Stimulated activated CD8-positive, alpha-beta memory T cell treated with anti-CD3 and anti-CD28 coated beads, Interleukin-7, amount 100 ng/mL, for 48 hours (primary cell): ENCODE measurements around the gene PLCG2.
"Not testable (repeated sequence)": the region's sequence is repeated elsewhere in the genome, so short reads cannot be mapped to it uniquely, and the experiment has no call there.

Experiments
- DNase-seq, 2 donors: peaks; one replicate each; pipeline ENCODE4 v3.0.0-alpha.2; 2020; ENCODE audit warnings: low read depth in 1 of 2; ENCODE audit errors: extremely low read depth in 1 of 2

PLCG2 gene

DNA sequence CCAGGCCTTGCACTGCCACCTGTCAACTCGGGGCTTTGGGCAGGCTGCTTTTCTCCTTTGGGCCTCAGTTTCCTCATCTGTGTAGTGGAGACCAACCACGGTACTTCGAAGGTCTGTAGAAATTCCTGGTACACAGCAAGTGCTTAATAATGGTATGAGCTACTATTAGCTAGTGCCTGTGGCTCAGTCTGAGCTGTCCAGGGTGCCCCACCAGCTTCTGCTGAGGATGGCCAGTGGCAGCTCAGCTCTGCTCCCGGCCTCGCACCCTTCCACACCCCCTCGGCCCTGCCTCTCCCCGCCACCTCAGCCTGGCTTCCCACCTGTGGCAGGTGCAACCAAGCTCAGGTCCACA lies 26.2 kb upstream of the PLCG2 start:
- no peak for DNase-seq

DNA sequence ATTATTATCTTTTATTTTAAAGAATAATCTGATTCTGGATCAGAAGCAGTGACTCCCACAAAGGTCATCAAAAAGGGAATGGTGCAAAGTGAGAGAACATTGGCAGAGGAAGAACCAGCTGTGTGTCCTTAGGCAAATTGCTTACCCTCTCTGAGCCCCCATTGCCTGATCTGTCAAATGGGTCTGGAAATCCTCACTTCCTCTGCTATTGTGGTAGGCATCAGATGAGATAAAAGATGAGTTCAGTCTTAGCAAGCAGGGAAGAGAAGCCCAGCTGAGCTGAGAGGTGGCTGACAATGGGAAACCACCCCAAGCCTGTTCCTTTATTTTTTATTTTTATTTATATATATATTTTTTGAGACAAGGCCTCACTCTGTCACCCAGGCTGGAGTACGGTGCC lies 24.2 kb upstream of the PLCG2 start:
- DNase-seq, result no peak

DNA sequence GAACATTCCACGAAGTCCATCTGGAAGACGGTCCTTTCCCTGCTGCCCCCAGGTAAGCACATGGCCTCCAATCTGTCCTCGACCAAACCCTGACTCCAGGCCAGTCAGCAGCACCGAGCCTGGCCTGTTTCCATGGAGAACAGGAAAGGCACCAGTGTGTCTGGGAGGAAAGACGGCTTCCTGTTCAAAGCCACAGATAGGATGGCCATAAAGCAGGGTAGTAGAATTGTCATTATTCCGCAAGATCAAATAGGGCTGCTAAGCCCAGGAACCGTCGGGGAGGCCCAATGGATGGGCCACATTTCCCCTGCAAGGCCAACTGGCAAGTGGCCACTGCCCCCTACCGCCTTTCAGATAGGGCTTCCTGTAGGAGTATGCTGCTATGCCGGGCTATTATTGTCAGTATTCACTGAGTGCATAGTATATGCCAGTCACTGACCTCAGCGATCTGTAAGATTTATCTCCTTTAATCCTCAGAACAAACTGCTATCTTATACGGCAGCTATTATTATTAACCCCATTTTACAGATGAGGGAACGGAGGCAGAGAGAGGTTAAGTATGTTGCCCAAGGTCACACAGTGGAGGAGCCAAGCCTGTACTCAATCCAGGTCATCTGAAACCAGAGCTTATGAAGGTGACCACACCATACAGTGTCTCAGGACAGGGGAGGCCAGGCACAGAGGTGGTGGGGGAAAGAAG lies 23.0 kb upstream of the PLCG2 start:
- no peak for DNase-seq

DNA sequence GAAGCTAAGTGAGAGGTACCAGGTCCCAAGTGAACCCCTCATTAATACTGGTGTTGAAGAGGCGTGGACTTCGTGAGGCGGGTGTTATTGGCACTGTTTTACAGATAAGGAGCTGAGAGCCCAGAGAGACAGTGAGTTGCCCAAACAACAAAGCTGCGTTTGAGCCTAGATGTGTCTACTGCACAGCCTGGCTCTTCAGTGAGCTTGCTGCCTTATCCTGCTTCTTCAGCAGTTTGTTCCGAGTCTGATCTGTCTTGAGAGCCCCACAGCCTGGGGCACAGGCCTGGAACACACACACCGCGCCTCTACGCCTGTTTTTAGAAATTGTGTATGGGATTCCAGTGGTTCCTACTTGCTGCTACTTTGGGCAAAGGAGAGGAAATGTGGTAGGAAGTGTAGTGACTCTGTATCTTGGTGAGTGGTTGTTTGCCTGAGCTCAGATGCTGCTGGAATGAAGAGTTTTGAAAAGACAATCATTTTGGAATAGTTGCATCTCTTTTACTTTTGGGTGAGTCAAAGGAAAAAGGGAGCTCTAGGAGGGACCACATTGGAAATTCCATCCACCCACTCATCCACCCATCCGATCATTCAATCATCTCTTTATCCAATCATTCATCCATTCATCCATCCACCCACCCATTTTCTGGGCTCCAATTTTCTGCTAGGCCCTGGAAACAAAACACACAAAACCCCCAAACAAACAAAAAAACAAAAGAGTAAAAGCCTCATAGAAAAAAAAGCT lies 22.3 kb upstream of the PLCG2 start:
- no peak for DNase-seq

DNA sequence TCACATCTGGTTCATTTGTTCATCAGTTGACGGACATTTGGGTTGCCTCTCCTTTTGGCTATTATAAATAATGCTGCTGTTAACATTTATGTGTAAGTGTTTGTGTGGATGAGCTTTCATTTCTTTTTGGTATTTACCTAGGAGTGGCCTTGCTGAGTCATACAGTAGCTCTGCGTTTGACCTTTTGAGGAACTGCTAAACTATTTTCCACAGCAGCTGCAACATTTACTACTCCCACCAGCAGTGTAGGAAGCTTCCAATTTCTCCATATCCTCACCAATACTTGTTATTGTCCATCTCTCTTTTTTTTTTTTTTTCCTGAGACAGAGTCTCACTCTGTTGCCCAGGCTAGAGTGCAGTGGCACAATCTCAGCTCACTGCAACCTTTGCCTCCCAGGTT lies 20.7 kb upstream of the PLCG2 start:
- DNase-seq, result no peak

DNA sequence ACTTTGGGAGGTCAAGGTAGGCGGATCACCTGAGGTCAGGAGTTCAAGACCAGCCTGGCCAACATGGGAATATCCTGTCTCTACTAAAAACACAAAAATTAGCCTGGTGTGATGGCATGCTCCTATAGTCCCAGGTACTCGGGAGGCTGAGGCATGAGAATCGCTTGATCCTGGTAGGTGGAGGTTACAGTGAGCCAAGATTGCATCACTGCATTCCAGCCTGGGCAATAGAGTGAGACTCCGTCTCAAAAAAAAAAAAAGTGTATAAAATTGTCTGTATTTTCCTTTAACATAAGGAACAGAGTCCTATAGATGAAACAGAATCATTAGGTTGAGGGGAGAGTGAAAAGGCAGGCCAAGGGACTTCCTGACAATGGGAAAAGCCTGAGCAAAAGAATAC lies 16.8 kb upstream of the PLCG2 start:
- not testable (repeated sequence) for DNase-seq

DNA sequence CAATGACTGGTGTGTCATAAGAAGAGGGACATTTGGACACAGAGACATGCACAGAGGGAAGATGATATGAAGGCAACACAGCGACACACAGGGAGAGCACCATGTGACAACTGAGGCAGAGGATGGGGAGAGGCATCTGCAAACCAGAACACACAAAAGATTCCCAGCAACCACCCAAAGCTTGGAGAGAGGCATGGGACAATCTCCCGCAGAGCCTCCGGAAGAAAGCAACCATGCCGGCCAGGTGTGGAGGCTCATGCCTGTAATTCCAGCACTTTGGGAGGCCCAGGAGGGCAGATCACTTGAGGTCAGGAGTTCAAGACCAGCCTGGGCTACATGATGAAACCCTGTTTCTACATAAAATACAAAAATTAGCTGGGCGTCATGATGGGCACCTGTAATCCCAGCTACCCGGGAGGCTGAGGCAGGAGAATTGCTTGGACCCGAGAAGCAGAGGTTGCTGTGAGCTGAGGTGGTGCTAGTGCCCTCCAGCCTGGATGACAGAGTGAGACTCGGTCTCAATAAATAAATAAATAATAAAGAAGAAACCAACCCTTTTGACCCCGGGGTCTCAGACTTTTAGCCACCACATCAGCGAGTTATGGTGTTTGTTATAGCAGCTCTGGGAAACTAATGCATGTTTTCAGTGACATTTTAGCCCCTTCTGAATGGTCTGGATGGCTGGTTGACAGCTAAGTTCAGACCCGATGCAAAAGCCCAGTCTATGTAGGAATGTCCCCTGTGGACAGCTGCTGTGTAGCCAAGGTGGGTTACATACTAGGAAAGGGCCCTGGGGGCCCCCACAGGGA lies 13.8 kb upstream of the PLCG2 start:
- no peak for DNase-seq

DNA sequence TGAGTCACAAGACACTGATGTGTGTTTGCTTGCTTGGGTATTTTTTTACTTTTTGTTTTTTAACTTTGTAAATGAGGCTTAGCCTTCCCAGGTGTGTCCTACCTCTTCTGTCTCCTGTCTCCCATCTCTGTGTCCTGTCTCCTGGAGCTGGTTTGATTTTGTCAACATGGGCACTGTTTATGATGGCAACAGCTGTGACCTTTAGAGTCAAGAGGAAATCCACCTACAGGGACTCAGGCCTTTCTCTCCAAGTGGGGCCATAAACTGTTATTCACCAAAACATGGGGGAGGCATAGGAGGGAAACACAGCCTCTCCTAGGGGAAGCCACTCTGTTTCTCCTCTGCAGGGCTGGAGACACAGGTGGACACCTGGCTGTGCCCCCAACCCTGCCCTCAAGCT lies 13.1 kb upstream of the PLCG2 start:
- no peak for DNase-seq

DNA sequence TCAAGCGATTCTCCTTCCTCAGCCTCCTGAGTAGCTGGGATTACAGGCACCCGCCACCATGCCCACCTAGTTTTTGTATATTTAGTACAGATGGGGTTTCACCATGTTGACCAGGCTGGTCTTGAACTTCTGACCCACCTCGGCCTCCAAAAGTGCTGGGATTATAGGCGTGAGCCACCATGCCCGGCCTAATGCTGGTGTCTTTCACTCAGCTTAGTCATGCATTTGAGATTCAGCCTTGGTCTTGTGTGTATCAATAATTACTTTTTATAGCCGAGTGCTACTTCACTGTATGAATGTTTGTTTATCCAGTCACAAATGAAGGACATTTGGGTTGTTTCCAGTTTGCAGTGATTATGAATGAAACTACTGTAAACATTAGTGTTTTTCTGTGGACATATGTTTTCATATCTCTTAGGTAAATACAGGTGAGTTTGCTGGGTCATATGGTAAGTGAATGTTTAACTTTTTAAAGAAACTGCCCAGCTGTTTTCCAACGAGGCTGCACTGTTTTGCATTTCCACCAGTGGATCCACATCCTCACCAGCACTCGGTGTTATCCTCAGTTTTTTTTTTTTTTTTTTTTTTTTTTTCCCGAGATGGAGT lies 11.0 kb upstream of the PLCG2 start:
- DNase-seq, result no peak

DNA sequence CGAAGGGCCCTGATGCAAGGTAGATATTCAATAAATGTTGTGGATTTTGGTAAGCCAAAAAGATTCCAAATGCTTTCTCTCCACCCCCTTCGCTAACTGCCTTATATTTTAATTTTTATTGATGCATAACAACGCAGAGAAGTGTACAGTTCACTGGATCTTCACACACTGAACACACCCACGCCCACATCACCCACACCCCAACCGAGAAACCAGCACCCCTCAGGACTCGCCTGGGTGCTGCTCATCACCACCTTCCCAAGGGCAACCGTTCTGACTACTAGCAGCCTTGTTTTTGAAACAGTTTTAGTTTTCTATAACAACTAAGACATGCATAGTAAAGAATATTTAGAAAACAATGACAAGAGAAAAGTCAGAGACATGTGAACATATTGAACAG lies 9.1 kb upstream of the PLCG2 start:
- no peak for DNase-seq

DNA sequence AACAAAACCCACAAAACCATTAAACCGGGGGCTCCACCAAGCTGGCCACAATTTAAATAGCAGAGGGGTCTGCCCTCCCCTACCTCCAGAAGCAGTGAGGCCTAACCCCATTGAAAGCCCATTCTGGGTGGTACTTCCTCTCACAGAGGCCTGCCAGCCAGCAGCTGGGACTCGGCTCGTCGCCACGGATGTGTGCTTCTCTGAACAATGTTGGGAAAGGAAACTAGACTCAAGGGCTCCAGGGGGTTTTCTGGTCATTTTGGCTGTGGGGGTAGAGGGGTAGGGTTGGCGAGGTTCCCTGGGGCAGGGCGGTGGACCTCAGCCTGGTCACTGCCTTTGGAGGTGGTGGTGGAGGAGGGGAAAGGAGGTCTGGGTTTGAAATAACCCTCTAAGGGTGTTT lies 4.7 kb upstream of the PLCG2 start:
- DNase-seq, result no peak

DNA sequence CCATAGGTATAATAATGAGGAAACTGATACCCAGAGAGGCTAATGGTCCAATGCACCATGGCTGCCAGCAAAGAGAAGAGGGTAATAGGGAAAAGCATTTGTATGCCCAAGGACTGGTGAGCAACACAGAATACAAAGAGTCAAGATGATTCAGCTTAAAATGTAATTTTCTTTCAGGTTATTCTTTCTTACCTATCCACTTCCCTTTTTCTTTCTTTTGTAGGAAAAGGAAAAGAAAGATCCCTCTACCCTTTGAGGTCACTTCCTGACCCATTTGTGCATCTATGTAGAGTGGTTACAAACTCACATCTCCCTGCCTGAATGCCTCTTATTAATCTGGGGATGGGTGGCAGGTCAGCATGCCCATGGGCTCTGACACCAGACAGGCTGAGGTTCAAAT lies 3.5 kb upstream of the PLCG2 start:
- DNase-seq, result no peak

DNA sequence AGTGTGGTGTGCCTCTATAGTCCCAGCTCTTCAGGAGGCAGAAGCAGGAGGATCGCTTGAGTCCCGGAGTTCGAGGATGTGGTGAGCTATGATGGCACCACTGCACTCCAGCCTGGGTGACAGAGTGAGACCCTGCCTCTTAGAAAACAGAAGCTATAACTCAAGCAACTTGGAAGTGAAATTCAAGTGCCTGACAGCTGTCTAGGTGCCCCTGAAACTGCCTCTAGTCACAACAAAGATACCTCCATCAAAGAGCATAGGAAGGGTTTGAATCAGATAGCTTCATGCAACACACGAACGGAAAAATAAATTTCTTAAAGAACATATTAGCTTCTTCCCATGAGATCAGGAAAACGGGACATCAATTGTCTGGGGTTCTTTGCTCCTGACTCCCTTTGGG lies 860 bp upstream of the PLCG2 start:
- DNase-seq, result no peak

DNA sequence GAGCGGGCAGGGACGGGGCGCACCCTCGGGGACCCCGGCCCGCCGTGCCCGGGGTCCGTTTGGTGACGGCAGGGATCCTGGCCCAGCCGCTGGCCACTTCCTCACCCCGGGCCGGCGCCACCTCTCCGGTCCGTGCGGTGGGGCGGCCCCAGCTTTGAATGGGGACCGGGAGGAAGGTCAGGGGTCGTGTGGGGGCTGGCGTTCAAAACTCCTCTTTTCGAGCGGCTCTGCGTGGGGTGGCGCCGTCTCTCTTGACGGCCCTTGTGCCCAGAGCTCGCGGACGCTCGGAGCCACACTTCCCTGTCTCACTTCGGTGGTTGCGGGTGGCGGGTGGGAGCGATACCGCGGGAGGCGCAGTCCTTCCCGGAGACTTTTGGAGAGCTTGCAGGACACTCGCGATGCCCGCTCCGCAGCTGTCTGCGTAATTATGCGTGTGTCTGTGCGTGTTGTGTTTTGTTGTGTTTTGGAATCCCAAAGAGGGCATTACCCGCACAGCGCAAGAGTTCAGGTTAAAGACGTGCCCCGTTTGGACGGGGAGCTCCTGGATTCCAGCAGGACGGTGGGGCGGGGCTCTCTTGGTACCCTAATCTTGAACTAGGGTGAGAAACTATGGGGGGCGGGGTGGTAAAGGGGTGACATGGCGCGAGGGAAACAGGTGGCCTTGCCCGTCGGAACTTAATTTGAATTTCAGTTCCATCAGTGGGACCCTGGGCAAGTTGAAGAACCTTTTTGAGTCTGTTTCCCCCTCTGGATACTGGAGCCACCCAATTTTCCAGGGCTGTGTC lies 637 bp downstream of the PLCG2 start:
- no peak for DNase-seq

DNA sequence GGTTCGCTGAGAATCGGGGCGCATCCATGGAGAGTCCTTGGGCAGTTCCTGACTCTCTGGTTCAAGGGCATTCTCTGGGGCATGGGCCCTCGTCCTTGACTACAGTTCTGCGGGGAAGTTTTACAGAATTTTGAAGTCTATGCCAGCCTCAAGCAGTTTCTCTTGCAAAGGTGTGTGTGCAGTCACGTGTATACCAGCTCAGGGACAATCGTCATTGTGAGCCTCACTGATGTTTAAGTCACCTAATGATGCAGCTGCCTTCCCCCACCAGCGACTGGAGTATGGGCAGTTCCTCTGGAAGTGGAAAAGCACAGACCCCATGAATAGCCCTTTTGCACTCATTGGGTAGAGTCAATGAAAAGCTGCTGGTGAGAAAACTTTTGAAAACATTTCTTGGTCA lies 1.3 kb downstream of the PLCG2 start:
- DNase-seq, result no peak

DNA sequence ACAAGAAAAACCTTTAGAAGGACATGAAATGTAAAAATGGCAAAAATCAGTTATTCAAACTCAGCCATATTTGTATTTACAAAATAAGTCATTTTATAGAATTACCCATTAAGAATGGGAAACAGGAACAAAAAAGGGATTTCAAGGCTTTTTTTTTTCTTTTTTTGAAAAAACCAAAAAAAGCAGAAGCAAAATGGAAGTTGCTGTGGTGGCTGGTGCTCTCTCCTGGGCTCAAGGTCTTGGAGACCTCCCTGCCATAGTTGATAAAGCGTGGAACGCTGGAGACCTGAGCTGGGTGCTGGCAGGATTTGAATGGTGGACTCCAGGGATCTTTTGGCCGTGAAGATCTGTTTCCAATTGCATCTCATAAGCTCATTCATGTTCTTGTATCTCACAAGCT lies 3.1 kb downstream of the PLCG2 start:
- no peak for DNase-seq

DNA sequence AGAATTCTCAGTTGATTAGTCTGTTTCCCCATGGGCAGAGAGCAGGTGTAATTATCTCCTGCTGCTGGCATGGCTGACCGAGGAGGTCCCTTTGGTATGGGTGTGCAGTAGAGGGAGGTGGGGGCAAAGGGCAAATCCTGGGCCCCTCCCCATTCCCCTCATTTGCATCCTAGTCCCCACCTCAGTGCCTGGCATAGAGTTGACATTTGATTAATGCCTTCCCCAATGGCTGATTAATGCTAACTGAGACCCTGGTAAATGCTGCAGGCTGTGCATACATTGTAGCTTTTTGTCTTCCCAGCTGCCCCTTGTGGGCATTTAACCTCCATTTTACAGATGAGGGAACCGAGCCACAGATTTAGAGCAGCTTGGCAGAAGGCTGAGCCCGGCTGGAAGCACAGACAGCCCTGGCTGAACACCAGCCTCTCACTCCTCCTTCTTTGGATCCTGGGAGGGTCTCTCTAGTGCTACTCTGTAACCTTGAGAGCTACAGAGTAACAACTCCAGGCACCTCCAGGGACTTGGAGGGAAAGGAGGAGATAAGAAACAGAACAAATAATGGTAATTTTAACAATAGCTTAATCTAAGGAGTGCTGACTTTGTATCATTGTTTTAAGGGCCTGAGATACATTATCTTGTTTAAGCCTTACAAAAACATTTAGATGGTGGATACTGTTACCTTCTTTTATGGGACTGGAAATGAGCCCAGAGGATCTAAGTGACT lies 5.1 kb downstream of the PLCG2 start:
- DNase-seq, result no peak

DNA sequence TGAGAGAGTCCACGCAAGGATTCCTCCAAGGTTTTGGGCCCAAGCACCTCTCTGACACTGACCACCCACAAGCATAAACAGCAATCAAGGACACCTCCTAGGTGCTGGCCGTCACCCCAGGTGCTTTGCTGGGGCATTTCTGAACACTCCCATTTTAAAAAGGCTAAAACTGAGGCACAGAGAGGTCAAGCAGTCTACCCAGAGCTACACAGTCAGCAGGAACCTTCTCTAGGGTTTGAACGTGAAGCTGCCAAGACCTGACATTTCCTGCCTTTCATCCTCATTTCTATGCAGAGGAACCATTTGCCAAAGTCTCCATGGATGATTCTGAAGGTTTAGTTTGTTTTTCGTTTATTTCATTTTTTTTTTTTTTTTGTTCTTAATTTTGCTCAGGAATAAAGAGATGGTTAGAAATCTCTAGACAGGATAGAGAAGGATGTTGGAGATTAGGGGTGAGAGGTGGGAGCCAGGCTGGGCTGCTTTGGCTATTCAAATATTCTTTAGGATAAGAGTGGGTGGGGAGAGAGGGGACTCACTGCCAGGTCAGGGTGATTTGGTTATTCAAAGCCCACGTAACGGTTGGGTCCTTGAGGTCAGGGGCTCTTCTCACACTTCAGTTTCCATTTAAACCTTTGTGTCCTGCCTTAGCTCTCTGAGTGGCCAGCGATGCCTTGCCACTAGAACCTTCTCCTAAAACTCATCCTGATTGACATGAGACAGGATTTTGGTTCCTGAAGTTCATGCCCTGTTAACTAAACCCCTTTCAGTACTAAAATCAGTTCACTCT lies 6.2 kb downstream of the PLCG2 start:
- no peak for DNase-seq

DNA sequence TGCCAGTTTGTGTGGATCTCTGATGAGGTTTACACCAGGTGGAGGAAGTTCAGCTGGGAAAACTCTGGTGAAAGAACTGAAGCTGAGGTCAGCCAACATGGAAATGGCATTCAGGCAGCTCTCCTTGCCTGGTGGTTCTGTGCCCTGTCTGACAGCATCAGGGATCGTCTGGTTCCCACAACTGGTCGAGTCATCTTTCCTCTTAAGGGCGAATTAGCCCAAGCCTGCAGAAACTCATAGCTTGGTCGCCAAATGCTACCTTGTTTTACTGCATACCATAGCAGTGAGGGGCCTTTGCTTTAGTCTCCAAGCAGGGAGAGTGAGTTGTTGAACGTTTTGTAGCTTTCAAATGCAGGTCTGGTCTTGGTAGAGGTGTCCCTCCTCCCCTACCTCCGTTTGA lies 7.2 kb downstream of the PLCG2 start:
- DNase-seq, result no peak
